Hepatocyte (in vitro differentiated cells): Measurements from ENCODE around the gene NUBPL.

Source experiments
- CTCF ChIP-seq: fragments of 200-600 bp; sonication (generic); IDR thresholded peaks from 2 replicates; pipeline ENCODE4 v1.5.1; 2016; ENCODE audit warnings: antibody characterized with exemption, mild to moderate bottlenecking; ENCODE audit not compliant: poor library complexity
- EZH2 ChIP-seq: fragments of 200-600 bp; sonication (generic); IDR thresholded peaks from 2 replicates; pipeline ENCODE4 v1.6.1; 2016; ENCODE audit warnings: antibody characterized with exemption, mild to moderate bottlenecking, borderline replicate concordance

- no peak for TF ChIP-seq CTCF
- no peak for TF ChIP-seq EZH2
These were observed 155.0 kb downstream of the NUBPL start for GRCh38 chr14:31716208-31716607.
